ENCODE measurements around the gene ALG1L2. TPM values are rescaled to one million over a fixed set of nuclear protein-coding genes. Genes with fewer than 3 reads are reported as not detected.
"Not testable (repeated sequence)": the region's sequence is repeated elsewhere in the genome, so short reads cannot be mapped to it uniquely, and the experiment has no call there.

Gene ALG1L2
- polyA plus RNA-seq, 1 donor from 2014 or later, result not detected

GRCh38 chr3:130085881-130086280, 4.2 kb downstream of the ALG1L2 start:
- Histone ChIP-seq H3F3A (ENCODE audit: insufficient read depth, low read length, poor library complexity, severe bottlenecking) (no peaks in the 10 kb centered on the region), H3K27me3 (ENCODE audit: insufficient read depth, low read depth, low read length) (no peaks in the 10 kb centered on the region), H3K4me3 (ENCODE audit: low read length) (no peak overlapping the region), H3K9me2 (ENCODE audit: insufficient read depth, low read length) (no peaks in the 10 kb centered on the region), H3K36me3 (ENCODE audit: insufficient read depth, low read length) (no peaks in the 10 kb centered on the region), H3K9me3 (ENCODE audit: low read length) (no peaks in the 10 kb centered on the region), H3K27ac (ENCODE audit: low read length) (no peak overlapping the region), H3K9ac (ENCODE audit: low read length) (no peak overlapping the region), H4K20me1 (ENCODE audit: insufficient read depth) (no peaks in the 10 kb centered on the region), H3K4me2 (ENCODE audit: low read length) (no peak overlapping the region), H2AFZ (ENCODE audit: low read depth, low read length) (no peak overlapping the region), H3K79me2 (replicated peaks; ENCODE audit: insufficient read depth, low read length) (no peaks in the 10 kb centered on the region)
- TF ChIP-seq CTCF (IDR thresholded peaks at IDR 0.05; ENCODE audit: poor library complexity, severe bottlenecking), result no peak
- no peak for TF ChIP-seq TAF1 (IDR thresholded peaks at IDR 0.05; ENCODE audit: low read depth)
- no peak for TF ChIP-seq REST (IDR thresholded peaks at IDR 0.05; ENCODE audit: borderline replicate concordance)
- no peak for TF ChIP-seq SMC3 (conservative IDR thresholded peaks at IDR 0.05; ENCODE audit: poor library complexity)
- no peak for TF ChIP-seq POLR2AphosphoS5 (IDR thresholded peaks at IDR 0.05)
- no peak for TF ChIP-seq EZH2 (IDR thresholded peaks at IDR 0.05; ENCODE audit: borderline replicate concordance, insufficient read depth, low read length, poor library complexity, severe bottlenecking)
- TF ChIP-seq RAD21 (conservative IDR thresholded peaks at IDR 0.05), result no peak
- no peak for TF ChIP-seq MXI1 (conservative IDR thresholded peaks at IDR 0.05; ENCODE audit: poor library complexity, severe bottlenecking)
- no peak for TF ChIP-seq EP300 (conservative IDR thresholded peaks at IDR 0.05; ENCODE audit: poor library complexity, severe bottlenecking)

GRCh38 chr3:130086628-130087027, 5.0 kb downstream of the ALG1L2 start:
- H3K9me2 ChIP-seq (ENCODE audit: insufficient read depth, low read length); H3F3A ChIP-seq (ENCODE audit: insufficient read depth, low read length, poor library complexity, severe bottlenecking); H3K27me3 ChIP-seq (ENCODE audit: insufficient read depth, low read depth, low read length); H4K20me1 ChIP-seq (ENCODE audit: insufficient read depth); H3K27ac ChIP-seq (ENCODE audit: low read length); H3K9ac ChIP-seq (ENCODE audit: low read length); H3K79me2 ChIP-seq (replicated peaks; ENCODE audit: insufficient read depth, low read length); H3K9me3 ChIP-seq (ENCODE audit: low read length); H3K36me3 ChIP-seq (ENCODE audit: insufficient read depth, low read length); H3K4me3 ChIP-seq (ENCODE audit: low read length); H2AFZ ChIP-seq (ENCODE audit: low read depth, low read length); H3K4me2 ChIP-seq (ENCODE audit: low read length): not testable (repeated sequence)

- Histone ChIP-seq H3K4me2 (ENCODE audit: low read length) (no peak overlapping the region), H3K27ac (ENCODE audit: low read length) (no peak overlapping the region), H4K20me1 (ENCODE audit: insufficient read depth) (no peaks in the 10 kb centered on the region), H3K27me3 (ENCODE audit: insufficient read depth, low read depth, low read length) (no peaks in the 10 kb centered on the region), H2AFZ (ENCODE audit: low read depth, low read length) (no peak overlapping the region), H3K9me2 (ENCODE audit: insufficient read depth, low read length) (no peaks in the 10 kb centered on the region), H3F3A (ENCODE audit: insufficient read depth, low read length, poor library complexity, severe bottlenecking) (no peaks in the 10 kb centered on the region), H3K9me3 (ENCODE audit: low read length) (no peaks in the 10 kb centered on the region), H3K79me2 (replicated peaks; ENCODE audit: insufficient read depth, low read length) (no peaks in the 10 kb centered on the region), H3K9ac (ENCODE audit: low read length) (no peak overlapping the region), H3K4me3 (ENCODE audit: low read length) (no peak overlapping the region), H3K36me3 (ENCODE audit: insufficient read depth, low read length) (no peaks in the 10 kb centered on the region)
- TF ChIP-seq TAF1 (IDR thresholded peaks at IDR 0.05; ENCODE audit: low read depth) (no peak), MXI1 (conservative IDR thresholded peaks at IDR 0.05; ENCODE audit: poor library complexity, severe bottlenecking) (no peak), POLR2AphosphoS5 (IDR thresholded peaks at IDR 0.05) (no peak), CTCF (IDR thresholded peaks at IDR 0.05; ENCODE audit: poor library complexity, severe bottlenecking) (no peak), SMC3 (conservative IDR thresholded peaks at IDR 0.05; ENCODE audit: poor library complexity) (no peak), EZH2 (IDR thresholded peaks at IDR 0.05; ENCODE audit: borderline replicate concordance, insufficient read depth, low read length, poor library complexity, severe bottlenecking) (no peak), REST (IDR thresholded peaks at IDR 0.05; ENCODE audit: borderline replicate concordance) (no peak)
These were observed 6.4 kb downstream of the ALG1L2 start for GRCh38 chr3:130088061-130088460.

All from neural cell (in vitro differentiated cells).